ENCODE results near the gene ZNF672. TPM values are rescaled to one million over a fixed set of nuclear protein-coding genes. Genes with fewer than 3 reads are reported as not detected.
"Not testable (repeated sequence)": the region's sequence is repeated elsewhere in the genome, so short reads cannot be mapped to it uniquely, and the experiment has no call there.

Gene ZNF672
- total and polyA plus RNA-seq, 12 donors: 16.1 to 44.4 (median 36.7) TPM

DNA sequence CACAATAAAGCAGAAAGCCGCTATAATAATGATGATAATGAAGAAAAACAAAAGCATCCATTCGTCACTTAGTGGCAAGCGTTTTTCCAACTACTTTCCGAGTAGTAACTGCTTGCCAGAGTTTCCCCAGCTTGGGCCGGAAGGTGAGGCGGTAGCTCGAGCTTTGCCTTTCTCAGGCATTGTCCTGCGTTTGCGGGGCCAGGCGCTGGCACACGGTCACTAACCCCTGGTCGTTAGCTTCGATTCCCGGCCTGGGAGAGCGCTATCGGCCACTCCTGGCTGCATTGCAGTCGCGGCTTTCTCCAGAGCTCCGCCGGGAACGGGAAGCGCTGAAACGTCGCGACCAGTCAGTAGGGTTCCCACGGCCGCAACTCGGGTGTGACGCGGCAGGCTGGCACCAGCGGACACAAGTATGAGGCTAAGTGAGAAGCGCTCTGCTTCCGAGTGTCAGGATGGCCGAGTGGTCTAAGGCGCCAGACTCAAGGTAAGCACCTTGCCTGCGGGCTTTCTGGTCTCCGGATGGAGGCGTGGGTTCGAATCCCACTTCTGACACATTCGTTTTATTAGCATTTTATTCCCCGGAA lies 35.5 kb downstream of the ZNF672 start:
- DNase-seq: peak; percentile 91 to 95
- TF ChIP-seq, protein P1, sequence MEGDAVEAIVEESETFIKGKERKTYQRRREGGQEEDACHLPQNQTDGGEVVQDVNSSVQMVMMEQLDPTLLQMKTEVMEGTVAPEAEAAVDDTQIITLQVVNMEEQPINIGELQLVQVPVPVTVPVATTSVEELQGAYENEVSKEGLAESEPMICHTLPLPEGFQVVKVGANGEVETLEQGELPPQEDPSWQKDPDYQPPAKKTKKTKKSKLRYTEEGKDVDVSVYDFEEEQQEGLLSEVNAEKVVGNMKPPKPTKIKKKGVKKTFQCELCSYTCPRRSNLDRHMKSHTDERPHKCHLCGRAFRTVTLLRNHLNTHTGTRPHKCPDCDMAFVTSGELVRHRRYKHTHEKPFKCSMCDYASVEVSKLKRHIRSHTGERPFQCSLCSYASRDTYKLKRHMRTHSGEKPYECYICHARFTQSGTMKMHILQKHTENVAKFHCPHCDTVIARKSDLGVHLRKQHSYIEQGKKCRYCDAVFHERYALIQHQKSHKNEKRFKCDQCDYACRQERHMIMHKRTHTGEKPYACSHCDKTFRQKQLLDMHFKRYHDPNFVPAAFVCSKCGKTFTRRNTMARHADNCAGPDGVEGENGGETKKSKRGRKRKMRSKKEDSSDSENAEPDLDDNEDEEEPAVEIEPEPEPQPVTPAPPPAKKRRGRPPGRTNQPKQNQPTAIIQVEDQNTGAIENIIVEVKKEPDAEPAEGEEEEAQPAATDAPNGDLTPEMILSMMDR (IDR thresholded peaks at IDR 0.05): no peak
- peak overlapping the region; percentile 74 to 98 (median 93) for H3K27ac ChIP-seq
- H3K36me3 ChIP-seq: no peaks in the 10 kb centered on the region
- peaks cover 0 to 4% (median 0%) of the 10 kb centered on the region in 11 donors for H3K9me3 ChIP-seq
- WGBS, 2 donors: 0 to 1% methylated on average over 41 of the region's 41 CpGs
- intact Hi-C loops (cut with DNase I): loop anchor here in 1 of 10 donors (1.0 to 2.0 kb wide), 2 partner anchors 33 to 47 kb away; partner anchors contain the start of gene PGBD2
- H3K4me1 ChIP-seq: peaks cover 0 to 12% (median 3%) of the 10 kb centered on the region in 9 donors
- no peaks in the 10 kb centered on the region for H3K27me3 ChIP-seq
- H3K4me3 ChIP-seq: peak overlapping the region; percentile 34 to 81 (median 70)
- peak; percentile 93 to 97 (median 96) for ATAC-seq

DNA sequence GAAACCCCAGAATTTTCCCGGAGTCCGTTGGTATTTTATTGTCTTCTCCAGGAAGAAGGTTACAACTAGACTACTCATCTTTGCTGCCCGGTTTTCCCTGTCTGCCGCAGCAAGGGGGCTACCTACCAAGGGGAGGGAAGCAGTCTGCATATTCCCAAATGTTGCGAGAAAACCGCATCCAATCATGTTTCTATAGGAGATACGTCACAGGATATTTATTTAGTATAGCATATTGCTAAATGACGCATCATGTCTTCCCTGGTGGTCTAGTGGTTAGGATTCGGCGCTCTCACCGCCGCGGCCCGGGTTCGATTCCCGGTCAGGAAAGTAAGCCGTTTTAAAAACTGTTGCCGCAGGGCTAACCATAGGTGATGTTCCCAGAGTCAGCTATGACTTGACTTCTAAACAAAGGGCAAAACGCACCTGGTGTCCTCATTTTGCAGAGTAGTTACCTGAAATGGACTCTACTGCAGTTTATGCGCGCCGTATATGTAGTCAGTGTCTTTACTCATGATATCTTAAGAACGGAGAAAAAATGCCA lies 36.0 kb downstream of the ZNF672 start:
- WGBS, 2 donors: 1 to 3% methylated on average over 23 of the region's 23 CpGs
- Histone ChIP-seq H3K27me3 (no peaks in the 10 kb centered on the region), H3K4me3 (peak overlapping the region; percentile 34 to 81 (median 70)), H3K27ac (peak overlapping the region in 9 of 10 donors; percentile 91 to 98 (median 93)), H3K9me3 (no peaks in the 10 kb centered on the region), H3K4me1 (peaks cover 0 to 12% (median 3%) of the 10 kb centered on the region in 9 donors), H3K36me3 (no peaks in the 10 kb centered on the region)
- DNase-seq (peak; percentile 68 to 73), ATAC-seq (peak; percentile 79 to 90 (median 84))
- intact Hi-C loops (cut with DNase I): loop anchor here in 2 of 10 donors (1.0 to 2.0 kb wide), 2 partner anchors 33 to 48 kb away; partner anchors contain the start of gene PGBD2 (in 2 of the 2)
- TF ChIP-seq, protein P1 (IDR thresholded peaks at IDR 0.05): peak in 1 of 9 donors; percentile 7

DNA sequence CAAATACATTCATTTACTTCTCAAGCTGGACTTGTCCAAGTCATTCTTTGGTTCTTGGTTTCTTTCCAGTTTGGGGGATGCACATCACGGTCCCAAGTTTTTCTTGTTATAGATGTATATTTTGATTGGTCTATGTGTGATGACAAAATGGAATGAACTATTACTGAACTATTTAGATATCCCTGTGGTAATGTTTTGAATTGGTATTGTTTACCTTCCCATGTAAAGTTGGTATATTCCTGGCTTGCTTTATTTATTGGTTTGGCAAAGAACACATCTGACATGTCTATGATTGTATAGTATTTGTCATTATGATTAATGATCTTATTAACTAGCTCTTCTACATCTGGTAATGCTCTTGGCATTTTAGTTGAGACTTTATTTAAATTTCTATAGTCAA lies 43.2 kb downstream of the ZNF672 start:
- 89% methylated on average over 1 of the region's 1 CpG for WGBS, 2 donors
- Histone ChIP-seq H3K27ac (no peak overlapping the region), H3K4me3 (no peak overlapping the region), H3K27me3 (no peaks in the 10 kb centered on the region), H3K9me3 (no peaks in the 10 kb centered on the region), H3K36me3 (no peaks in the 10 kb centered on the region), H3K4me1 (peaks cover 0 to under 1% (median 0%) of the 10 kb centered on the region in 9 donors)
- intact Hi-C loops (cut with DNase I): no loop called here
- TF ChIP-seq, protein P1 (IDR thresholded peaks at IDR 0.05): no peak
- no peak for DNase-seq
- no peak for ATAC-seq

DNA sequence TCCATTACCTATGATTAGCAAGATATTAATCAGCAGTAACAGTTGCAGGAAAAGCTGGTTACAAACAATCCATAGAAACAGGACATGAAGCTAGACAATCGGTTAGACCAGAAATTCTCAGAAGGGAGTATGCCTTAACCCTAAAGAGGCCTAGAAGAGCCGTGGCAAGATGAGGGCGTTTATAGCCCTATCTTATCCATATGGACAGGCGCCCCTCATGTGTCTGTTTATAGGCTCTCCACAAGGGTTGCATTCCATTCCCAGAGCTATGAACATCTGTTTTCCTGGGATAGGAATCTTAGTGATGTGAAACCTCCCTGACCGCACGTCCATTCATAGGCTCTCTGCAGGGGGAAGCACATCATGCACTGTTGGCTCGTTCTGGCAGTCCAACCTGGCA lies 44.4 kb downstream of the ZNF672 start:
- H3K9me3 ChIP-seq; H3K4me3 ChIP-seq; ATAC-seq; H3K4me1 ChIP-seq; DNase-seq; H3K27me3 ChIP-seq; H3K27ac ChIP-seq; H3K36me3 ChIP-seq; intact Hi-C loops (cut with DNase I): not testable (repeated sequence)
- 39 to 55% methylated on average over 7 of the region's 7 CpGs for WGBS, 2 donors
